WTC11 (cell line): ENCODE data around the gene GAS2L1. TPM values are rescaled to one million over a fixed set of nuclear protein-coding genes. Genes with fewer than 3 reads are reported as not detected.

ENCODE experiments used
- ATAC-seq: fragments of 200-7000 bp; cut with Tn5 transposase; 2 replicates; pipeline ENCODE4 v1.10.0; 2021; ENCODE audit warnings: mild to moderate bottlenecking, moderate library complexity
- CTCF ChIA-PET: fragments of 300-600 bp; sonication (Branson Sonifier 250); formaldehyde crosslinking; loops from one replicate; lab custom pipeline; 2021; ENCODE audit warnings: antibody characterized with exemption; lab: Charles Lee
- POLR2A ChIA-PET: fragments of 350-600 bp; sonication (Branson Sonifier 250); formaldehyde crosslinking; loops from one replicate; lab custom pipeline; 2021; ENCODE audit warnings: antibody characterized with exemption; lab: Charles Lee
- DNase-seq: peaks from one replicate; pipeline ENCODE4 v3.0.0; 2021; ENCODE audit warnings: low spot score
- H3K27ac Mint-ChIP-seq: 2 replicates; pipeline ENCODE4 v1.8.0; 2021; ENCODE audit warnings: mixed read lengths
- H3K27me3 Mint-ChIP-seq: 2 replicates; pipeline ENCODE4 v1.8.0; 2021; ENCODE audit warnings: low read depth, mild to moderate bottlenecking, moderate library complexity, mixed read lengths
- H3K36me3 Mint-ChIP-seq: 2 replicates; pipeline ENCODE4 v1.8.0; 2021; ENCODE audit warnings: mixed read lengths
- H3K4me1 Mint-ChIP-seq: 2 replicates; pipeline ENCODE4 v1.8.0; 2022; ENCODE audit warnings: mixed read lengths
- H3K4me3 Mint-ChIP-seq: 2 replicates; pipeline ENCODE4 v1.8.0; 2021; ENCODE audit warnings: mild to moderate bottlenecking, moderate library complexity, mixed read lengths
- H3K9me3 Mint-ChIP-seq: 2 replicates; pipeline ENCODE4 v1.8.0; 2021; ENCODE audit warnings: mixed read lengths
- CDX4 ChIP-seq: fragments of 250-450 bp; sonication (Bioruptor Pico); IDR thresholded peaks from 2 replicates; pipeline ENCODE4 v1.9.0; 2021; ENCODE audit warnings: moderate library complexity, mild to moderate bottlenecking, inconsistent platforms, borderline replicate concordance
- EMX1 ChIP-seq: fragments of 250-450 bp; sonication (Bioruptor Pico); IDR thresholded peaks from 2 replicates; pipeline ENCODE4 v1.8.0; 2021; ENCODE audit warnings: mild to moderate bottlenecking
- ERG ChIP-seq: fragments of 250-450 bp; sonication (Bioruptor Pico); IDR thresholded peaks from 2 replicates; pipeline ENCODE4 v1.8.0; 2021; ENCODE audit warnings: mild to moderate bottlenecking
- FOXK1 ChIP-seq: sonication (generic); formaldehyde crosslinking; IDR thresholded peaks from 2 replicates; pipeline ENCODE4 v1.8.0; 2022; ENCODE audit warnings: mild to moderate bottlenecking, moderate library complexity, missing genetic modification reagents
- GABPB1 ChIP-seq: sonication (generic); formaldehyde crosslinking; IDR thresholded peaks from 2 replicates; pipeline ENCODE4 v1.8.1; 2023; ENCODE audit warnings: mild to moderate bottlenecking, missing genetic modification reagents
- GTF2I ChIP-seq: fragments of 250-450 bp; sonication (Bioruptor Pico); conservative IDR thresholded peaks from 2 replicates; pipeline ENCODE4 v1.4.0; 2021; ENCODE audit warnings: mild to moderate bottlenecking
- IRF1 ChIP-seq: sonication (generic); formaldehyde crosslinking; IDR thresholded peaks from 2 replicates; pipeline ENCODE4 v1.8.0; 2023; ENCODE audit warnings: missing genetic modification reagents
- KAT7 ChIP-seq: sonication (generic); formaldehyde crosslinking; IDR thresholded peaks from 2 replicates; pipeline ENCODE4 v1.8.1; 2023; ENCODE audit warnings: missing genetic modification reagents, mild to moderate bottlenecking, borderline replicate concordance
- MAX ChIP-seq: sonication (generic); formaldehyde crosslinking; IDR thresholded peaks from 2 replicates; pipeline ENCODE4 v1.8.0; 2022; ENCODE audit warnings: mild to moderate bottlenecking, missing genetic modification reagents
- NFATC4 ChIP-seq: fragments of 250-450 bp; sonication (Bioruptor Pico); IDR thresholded peaks from 2 replicates; pipeline ENCODE4 v1.9.0; 2021; ENCODE audit warnings: mild to moderate bottlenecking
- SOX15 ChIP-seq: fragments of 250-450 bp; sonication (Bioruptor Pico); IDR thresholded peaks from 2 replicates; pipeline ENCODE4 v1.9.0; 2021; ENCODE audit warnings: mild to moderate bottlenecking
- ZMAT4 ChIP-seq: fragments of 250-450 bp; sonication (Bioruptor Pico); IDR thresholded peaks from 2 replicates; pipeline ENCODE4 v1.9.0; 2021; ENCODE audit warnings: mild to moderate bottlenecking
- ZNF219 ChIP-seq: sonication (generic); formaldehyde crosslinking; IDR thresholded peaks from 2 replicates; pipeline ENCODE4 v1.8.0; 2023; ENCODE audit warnings: missing genetic modification reagents, mild to moderate bottlenecking, borderline replicate concordance
- ZNF416 ChIP-seq: fragments of 250-450 bp; sonication (Bioruptor Pico); IDR thresholded peaks from 2 replicates; pipeline ENCODE4 v1.9.0; 2021; ENCODE audit warnings: mild to moderate bottlenecking, inconsistent platforms
- total RNA-seq: library from RNA; stranded (reverse); gene quantifications from 3 replicates; pipeline ENCODE4 v1.2.3, GENCODE V29; 2021

The GAS2L1 gene
- total RNA-seq, 1 experiment from 2014 or later: 19.9 TPM

GRCh38 chr22:29300467-29300806 is 6.0 kb upstream of the GAS2L1 start:
- POLR2A ChIA-PET: no interaction called here
- DNase-seq: no peak
- no peaks in the 10 kb centered on the region for H3K27me3 Mint-ChIP-seq
- CTCF ChIA-PET: interaction anchor here (1.7 to 4.5 kb wide), 2 partner anchors 13 to 41 kb away, joined by 4 to 52 read pairs; no protein-coding TSS in a partner anchor
- H3K36me3 Mint-ChIP-seq: peaks cover 47% of the 10 kb centered on the region
- no peaks in the 10 kb centered on the region for H3K9me3 Mint-ChIP-seq
- H3K4me1 Mint-ChIP-seq: peaks cover 9% of the 10 kb centered on the region; the same call in 1 of the 2 replicates
- no peak overlapping the region for H3K4me3 Mint-ChIP-seq
- ATAC-seq: no peak
- H3K27ac Mint-ChIP-seq: no peak overlapping the region
- TF ChIP-seq GTF2I (CRISPR knock-in tag) (no peak), ZNF219 (CRISPR knock-in tag) (no peak), KAT7 (no peak), ZNF416 (0 out of 2 replicates have a peak, but pooled peaks have one; percentile 35), CDX4 (no peak), GABPB1 (CRISPR knock-in tag) (no peak)

- Mint-ChIP-seq H3K4me1 (peaks cover 11% of the 10 kb centered on the region), H3K4me3 (no peak overlapping the region), H3K9me3 (no peaks in the 10 kb centered on the region), H3K27me3 (peaks cover 4% of the 10 kb centered on the region; the same call in 1 of the 2 replicates), H3K36me3 (peaks cover 42% of the 10 kb centered on the region), H3K27ac (peak overlapping the region; percentile 10)
- DNase-seq (no peak), ATAC-seq (peak; percentile 3; the same call in 1 of the 2 replicates)
- CTCF ChIA-PET: interaction anchor here (0.6 to 4.5 kb wide), 4 partner anchors 8 to 55 kb away, joined by 4 to 52 read pairs (median 6); no protein-coding TSS in a partner anchor
- TF ChIP-seq FOXK1 (CRISPR knock-in tag) (no peak), ERG (CRISPR knock-in tag) (peak; percentile 17; the same call in 1 of the 2 replicates), NFATC4 (CRISPR knock-in tag) (peak; percentile 50; the same call in 1 of the 2 replicates)
- TF ChIP-seq, all 79 proteins: peak for 2
- POLR2A ChIA-PET: interaction anchor here (0.9 kb wide), 1 partner anchor 14 kb away, joined by 3 read pairs; the partner anchor contains the start of gene RASL10A
Observed at GRCh38 chr22:29300807-29301601, 5.4 kb upstream of the GAS2L1 start.

GRCh38 chr22:29301716-29302401 is 4.6 kb upstream of the GAS2L1 start:
- TF ChIP-seq MAX (CRISPR knock-in tag) (no peak), EMX1 (peak; percentile 71; the same call in 1 of the 2 replicates), IRF1 (CRISPR knock-in tag) (no peak), ZMAT4 (CRISPR knock-in tag) (no peak), SOX15 (no peak)
- TF ChIP-seq, all 79 proteins: peak for 1
- ATAC-seq (no peak), DNase-seq (no peak)
- Mint-ChIP-seq H3K27ac (peak overlapping the region; percentile 84), H3K9me3 (no peaks in the 10 kb centered on the region), H3K4me3 (no peak overlapping the region), H3K4me1 (peaks cover 12% of the 10 kb centered on the region), H3K36me3 (peaks cover 34% of the 10 kb centered on the region), H3K27me3 (peaks cover 4% of the 10 kb centered on the region; the same call in 1 of the 2 replicates)
- CTCF ChIA-PET: interaction anchor here (0.6 to 4.5 kb wide), 5 partner anchors 9 to 56 kb away, joined by 3 to 52 read pairs (median 4); no protein-coding TSS in a partner anchor
- POLR2A ChIA-PET: interaction anchor here (0.9 kb wide), 1 partner anchor 14 kb away, joined by 3 read pairs; the partner anchor contains the start of gene RASL10A
